ENCODE measurements around the gene CPS1.
A peak's percentile ranks its signal among the peaks of the same experiment; 100 is the strongest.

The CPS1 gene

GRCh38 chr2:210544007-210544590, 12.3 kb upstream of the CPS1 start:
- DNase-seq (ENCODE audit: low read depth in 2 of 2) = no peak
- H3K4me3 ChIP-seq (replicated peaks in 1 of 2; ENCODE audit: low read depth in 2 of 2, low read length in 2 of 2) = no peak overlapping the region
- no peak for TF ChIP-seq CTCF (IDR thresholded peaks at IDR 0.05; ENCODE audit: low read depth, low read length)

- no peak for DNase-seq (ENCODE audit: low read depth in 2 of 2)
- TF ChIP-seq CTCF (IDR thresholded peaks at IDR 0.05; ENCODE audit: low read depth, low read length) = no peak
- H3K4me3 ChIP-seq (replicated peaks in 1 of 2; ENCODE audit: low read depth in 2 of 2, low read length in 2 of 2) = no peak overlapping the region
Observed at GRCh38 chr2:210544831-210545230, 11.6 kb upstream of the CPS1 start.

- TF ChIP-seq CTCF (IDR thresholded peaks at IDR 0.05; ENCODE audit: low read depth, low read length) = no peak
- peak in 1 of 2 donors; percentile 41 for DNase-seq (ENCODE audit: low read depth in 2 of 2)
- no peak overlapping the region for H3K4me3 ChIP-seq (replicated peaks in 1 of 2; ENCODE audit: low read depth in 2 of 2, low read length in 2 of 2)
Observed at GRCh38 chr2:210546424-210547208, 9.8 kb upstream of the CPS1 start.

GRCh38 chr2:210548031-210548430, 8.4 kb upstream of the CPS1 start:
- DNase-seq (ENCODE audit: low read depth in 2 of 2) = no peak
- no peak for TF ChIP-seq CTCF (IDR thresholded peaks at IDR 0.05; ENCODE audit: low read depth, low read length)

GRCh38 chr2:210548878-210549384, 7.5 kb upstream of the CPS1 start:
- H3K4me3 ChIP-seq (replicated peaks in 1 of 2; ENCODE audit: low read depth in 2 of 2, low read length in 2 of 2) = no peak overlapping the region
- TF ChIP-seq CTCF (IDR thresholded peaks at IDR 0.05; ENCODE audit: low read depth, low read length) = no peak
- no peak for DNase-seq (ENCODE audit: low read depth in 2 of 2)

More at GRCh38 chr2:210548031-210548430, 8.4 kb upstream of the CPS1 start:
- H3K4me3 ChIP-seq (replicated peaks in 1 of 2; ENCODE audit: low read depth in 2 of 2, low read length in 2 of 2) = no peak overlapping the region

- no peak for TF ChIP-seq CTCF (IDR thresholded peaks at IDR 0.05; ENCODE audit: low read depth, low read length)
- no peak overlapping the region for H3K4me3 ChIP-seq (replicated peaks in 1 of 2; ENCODE audit: low read depth in 2 of 2, low read length in 2 of 2)
- DNase-seq (ENCODE audit: low read depth in 2 of 2) = no peak
Observed at GRCh38 chr2:210551001-210551400, 5.4 kb upstream of the CPS1 start.
